Astrocyte (in vitro differentiated cells and primary cell): ENCODE data around the gene TRPM3. TPM values are rescaled to one million over a fixed set of nuclear protein-coding genes. Genes with fewer than 3 reads are reported as not detected.

ENCODE experiments used
- DNase-seq: peaks from one replicate; pipeline ENCODE4 v3.0.0-alpha.2; 2010; ENCODE audit warnings: low read depth
- FAIRE-seq: peaks from 2 replicates; lab custom pipeline; 2011; peaks lifted over from hg19 to GRCh38; lab: Jason Lieb, UNC
- H2AFZ ChIP-seq: 2 replicates; pipeline ENCODE4 v1.6.0; 2012; ENCODE audit warnings: low read depth, low read length, inconsistent platforms
- H3K27ac ChIP-seq: 2 replicates; pipeline ENCODE4 v1.5.1; 2011; ENCODE audit warnings: low read depth, low read length, inconsistent platforms
- H3K27me3 ChIP-seq: 2 replicates; pipeline ENCODE4 v1.6.0; 2011; ENCODE audit warnings: low read length, inconsistent platforms; ENCODE audit not compliant: insufficient read depth
- H3K36me3 ChIP-seq: 2 replicates; pipeline ENCODE4 v1.5.1; 2011; ENCODE audit warnings: low read length, inconsistent platforms; ENCODE audit not compliant: insufficient read depth
- H3K4me1 ChIP-seq: 2 replicates; pipeline ENCODE4 v1.5.1; 2011; ENCODE audit warnings: low read length, inconsistent platforms; ENCODE audit not compliant: insufficient read depth
- H3K4me2 ChIP-seq: 2 replicates; pipeline ENCODE4 v1.6.0; 2012; ENCODE audit warnings: low read length, inconsistent platforms
- H3K4me3 ChIP-seq: 2 replicates; pipeline ENCODE4 v1.5.1; 2011; ENCODE audit warnings: low read depth, mild to moderate bottlenecking, low read length, inconsistent platforms; ENCODE audit not compliant: insufficient read depth
- H3K79me2 ChIP-seq: 2 replicates; pipeline ENCODE4 v1.6.0; 2012; ENCODE audit warnings: mild to moderate bottlenecking, low read length, inconsistent platforms; ENCODE audit not compliant: insufficient read depth
- H3K9ac ChIP-seq: 2 replicates; pipeline ENCODE4 v1.6.0; 2012; ENCODE audit warnings: mild to moderate bottlenecking, low read length, inconsistent platforms
- H3K9me3 ChIP-seq: 2 replicates; pipeline ENCODE4 v1.5.1; 2012; ENCODE audit warnings: low read depth, mild to moderate bottlenecking, low read length, inconsistent platforms; ENCODE audit not compliant: insufficient read depth
- H4K20me1 ChIP-seq: 2 replicates; pipeline ENCODE4 v1.6.0; 2012; ENCODE audit warnings: low read length, inconsistent platforms; ENCODE audit not compliant: insufficient read depth
- H3K27ac Mint-ChIP-seq: one replicate; pipeline ENCODE4 v1.8.0; 2021; ENCODE audit warnings: mild to moderate bottlenecking, mixed read lengths; ENCODE audit not compliant: unreplicated experiment
- H3K27me3 Mint-ChIP-seq: one replicate; pipeline ENCODE4 v1.8.0; 2021; ENCODE audit warnings: low read depth, mixed read lengths; ENCODE audit not compliant: unreplicated experiment
- H3K36me3 Mint-ChIP-seq: one replicate; pipeline ENCODE4 v1.8.0; 2021; ENCODE audit warnings: low read depth, mixed read lengths; ENCODE audit not compliant: unreplicated experiment
- H3K4me1 Mint-ChIP-seq: one replicate; pipeline ENCODE4 v1.8.0; 2021; ENCODE audit warnings: low read depth, mixed read lengths; ENCODE audit not compliant: unreplicated experiment
- H3K4me3 Mint-ChIP-seq: one replicate; pipeline ENCODE4 v1.8.0; 2021; ENCODE audit warnings: mild to moderate bottlenecking, moderate library complexity, mixed read lengths; ENCODE audit not compliant: unreplicated experiment
- H3K9me3 Mint-ChIP-seq: one replicate; pipeline ENCODE4 v1.8.0; 2021; ENCODE audit warnings: mild to moderate bottlenecking, mixed read lengths; ENCODE audit not compliant: unreplicated experiment
- EZH2 ChIP-seq: IDR thresholded peaks from 2 replicates; pipeline ENCODE4 v1.6.1; 2012; ENCODE audit warnings: mild to moderate bottlenecking, low read length, inconsistent platforms; ENCODE audit not compliant: insufficient read depth
- total RNA-seq: library from RNA; stranded (reverse); gene quantifications from 2 replicates; pipeline ENCODE4 v1.2.1, GENCODE V29; 2021
- TF ChIP-seq, protein P1 (sequence below): IDR thresholded peaks from 2 replicates; pipeline ENCODE4 v1.5.1; 2011; ENCODE audit warnings: low read depth, mild to moderate bottlenecking, inconsistent platforms, low read length, moderate library complexity; ENCODE audit not compliant: insufficient read depth

The TRPM3 gene
- total RNA-seq, 1 donor from 2014 or later: 0.14 TPM

DNA sequence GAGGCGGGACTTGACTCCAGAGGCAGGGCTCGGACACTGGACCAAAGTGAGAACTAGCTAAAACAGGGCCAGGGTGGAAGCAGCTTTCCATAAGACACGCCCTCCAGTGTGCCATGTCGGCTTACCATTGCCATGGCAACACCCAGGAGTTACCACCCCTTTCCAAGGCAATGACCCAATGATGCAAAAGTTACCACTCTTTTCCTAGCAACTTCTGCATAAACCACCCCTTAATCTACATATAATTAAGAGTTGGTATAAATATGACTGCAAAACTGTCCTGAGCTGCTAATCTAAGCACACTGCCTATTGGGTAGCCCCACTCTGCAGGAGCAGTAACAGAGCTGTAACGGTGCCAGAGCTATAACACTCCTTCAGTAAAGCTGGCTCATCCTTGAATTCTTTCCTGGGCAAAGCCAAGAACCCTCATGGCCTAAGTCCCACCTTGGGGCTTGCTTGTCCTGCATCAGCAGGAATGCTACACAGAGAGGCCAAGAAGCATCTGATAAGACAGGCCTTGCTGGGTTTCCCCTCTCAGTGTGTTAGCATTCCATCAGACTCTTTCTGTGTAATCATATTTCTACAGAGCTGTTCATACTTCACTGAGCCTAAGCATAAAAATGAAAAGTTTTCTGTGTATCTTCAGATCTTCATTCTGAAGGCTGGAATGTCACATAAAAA is 444.2 kb downstream of the TRPM3 start:
- no peak for DNase-seq
- no peak overlapping the region for H3K4me2 ChIP-seq
- Mint-ChIP-seq H3K9me3 (no peaks in the 10 kb centered on the region), H3K4me3 (no peak overlapping the region), H3K27ac (no peak overlapping the region), H3K27me3 (no peaks in the 10 kb centered on the region), H3K36me3 (no peaks in the 10 kb centered on the region), H3K4me1 (no peaks in the 10 kb centered on the region)
- H3K4me1 ChIP-seq: no peaks in the 10 kb centered on the region
- no peak overlapping the region for H3K4me3 ChIP-seq
- no peak for FAIRE-seq
- no peaks in the 10 kb centered on the region for H3K36me3 ChIP-seq
- TF ChIP-seq, protein P1, sequence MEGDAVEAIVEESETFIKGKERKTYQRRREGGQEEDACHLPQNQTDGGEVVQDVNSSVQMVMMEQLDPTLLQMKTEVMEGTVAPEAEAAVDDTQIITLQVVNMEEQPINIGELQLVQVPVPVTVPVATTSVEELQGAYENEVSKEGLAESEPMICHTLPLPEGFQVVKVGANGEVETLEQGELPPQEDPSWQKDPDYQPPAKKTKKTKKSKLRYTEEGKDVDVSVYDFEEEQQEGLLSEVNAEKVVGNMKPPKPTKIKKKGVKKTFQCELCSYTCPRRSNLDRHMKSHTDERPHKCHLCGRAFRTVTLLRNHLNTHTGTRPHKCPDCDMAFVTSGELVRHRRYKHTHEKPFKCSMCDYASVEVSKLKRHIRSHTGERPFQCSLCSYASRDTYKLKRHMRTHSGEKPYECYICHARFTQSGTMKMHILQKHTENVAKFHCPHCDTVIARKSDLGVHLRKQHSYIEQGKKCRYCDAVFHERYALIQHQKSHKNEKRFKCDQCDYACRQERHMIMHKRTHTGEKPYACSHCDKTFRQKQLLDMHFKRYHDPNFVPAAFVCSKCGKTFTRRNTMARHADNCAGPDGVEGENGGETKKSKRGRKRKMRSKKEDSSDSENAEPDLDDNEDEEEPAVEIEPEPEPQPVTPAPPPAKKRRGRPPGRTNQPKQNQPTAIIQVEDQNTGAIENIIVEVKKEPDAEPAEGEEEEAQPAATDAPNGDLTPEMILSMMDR: no peak
- H3K9me3 ChIP-seq: no peaks in the 10 kb centered on the region
- H3K9ac ChIP-seq: no peak overlapping the region
- no peaks in the 10 kb centered on the region for H3K79me2 ChIP-seq
- H4K20me1 ChIP-seq: no peaks in the 10 kb centered on the region
- H3K27me3 ChIP-seq: no peaks in the 10 kb centered on the region
- H3K27ac ChIP-seq: no peak overlapping the region
- H2AFZ ChIP-seq: no peak overlapping the region

DNA sequence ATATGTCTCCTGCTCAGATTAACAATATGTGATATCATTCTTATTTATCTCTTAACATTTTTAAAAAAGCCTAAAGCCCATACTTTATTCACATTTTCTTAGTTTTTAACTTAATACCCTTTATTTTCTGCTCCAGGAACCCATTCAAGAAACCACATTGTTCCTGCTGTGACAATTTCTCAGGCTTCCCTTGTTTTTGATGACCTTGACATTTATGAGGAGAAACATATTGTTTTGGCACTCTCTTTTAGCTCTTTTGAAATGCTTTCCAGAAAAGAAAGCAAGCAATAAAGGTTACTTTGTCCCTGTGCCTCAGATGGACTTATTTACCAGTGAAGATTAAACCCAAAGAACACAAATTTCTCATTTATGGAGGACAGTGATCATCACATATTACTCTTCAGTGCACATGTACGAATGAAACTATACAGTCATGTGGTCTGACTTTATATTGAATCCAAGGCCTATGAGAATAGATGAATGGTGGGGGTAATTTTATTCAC is 445.5 kb downstream of the TRPM3 start:
- Histone ChIP-seq H4K20me1 (no peaks in the 10 kb centered on the region), H3K36me3 (no peaks in the 10 kb centered on the region), H3K27me3 (no peaks in the 10 kb centered on the region), H3K4me3 (no peak overlapping the region), H3K79me2 (no peaks in the 10 kb centered on the region), H3K4me1 (no peaks in the 10 kb centered on the region), H3K4me2 (no peak overlapping the region), H3K27ac (no peak overlapping the region), H3K9ac (no peak overlapping the region), H3K9me3 (no peaks in the 10 kb centered on the region), H2AFZ (no peak overlapping the region)
- no peaks in the 10 kb centered on the region for H3K4me1 Mint-ChIP-seq
- FAIRE-seq (no peak), DNase-seq (no peak)
- TF ChIP-seq, protein P1: no peak
- H3K27me3 Mint-ChIP-seq: peaks cover 3% of the 10 kb centered on the region
- no peak overlapping the region for H3K4me3 Mint-ChIP-seq
- no peak overlapping the region for H3K27ac Mint-ChIP-seq
- H3K36me3 Mint-ChIP-seq: no peaks in the 10 kb centered on the region
- no peaks in the 10 kb centered on the region for H3K9me3 Mint-ChIP-seq

DNA sequence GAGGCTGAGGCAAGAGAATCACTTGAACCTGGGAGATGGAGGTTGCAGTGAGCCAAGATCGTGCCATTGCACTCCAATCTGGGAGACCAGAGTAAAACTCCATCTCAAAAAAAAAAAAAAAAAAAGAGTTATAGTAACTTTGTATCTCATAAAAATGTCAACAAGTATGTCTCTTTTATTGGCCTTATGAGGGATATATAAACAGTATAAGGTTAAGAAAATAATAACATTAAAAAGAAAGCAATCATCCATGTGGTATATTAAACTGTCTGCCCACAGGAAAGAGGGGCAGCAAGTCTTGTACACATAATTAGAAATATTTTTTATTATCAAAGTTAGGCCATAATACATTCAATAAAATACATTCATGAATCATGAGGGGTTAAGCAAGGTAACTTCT is 447.6 kb downstream of the TRPM3 start:
- Histone ChIP-seq H3K4me2 (no peak overlapping the region), H2AFZ (no peak overlapping the region), H3K9me3 (no peaks in the 10 kb centered on the region), H3K79me2 (no peaks in the 10 kb centered on the region), H3K4me3 (no peak overlapping the region), H3K36me3 (no peaks in the 10 kb centered on the region), H3K27ac (no peak overlapping the region), H3K9ac (no peak overlapping the region), H3K27me3 (no peaks in the 10 kb centered on the region), H3K4me1 (no peaks in the 10 kb centered on the region), H4K20me1 (no peaks in the 10 kb centered on the region)
- no peaks in the 10 kb centered on the region for H3K4me1 Mint-ChIP-seq
- H3K4me3 Mint-ChIP-seq: no peak overlapping the region
- H3K27me3 Mint-ChIP-seq: peaks cover 3% of the 10 kb centered on the region
- no peak overlapping the region for H3K27ac Mint-ChIP-seq
- DNase-seq (no peak), FAIRE-seq (no peak)
- H3K36me3 Mint-ChIP-seq: no peaks in the 10 kb centered on the region
- TF ChIP-seq, protein P1: no peak
- TF ChIP-seq EZH2: no peak
- no peaks in the 10 kb centered on the region for H3K9me3 Mint-ChIP-seq
